GM12864 (cell line): ENCODE results near the gene ERMAP.

Source experiments
- DNase-seq: peaks from one replicate; pipeline ENCODE4 v3.0.0-alpha.2; 2011; ENCODE audit warnings: low read depth
- H3K4me3 ChIP-seq: 2 replicates; pipeline ENCODE4 v1.5.1; 2011; ENCODE audit warnings: mild to moderate bottlenecking, low read depth, low read length, control low read depth
- CTCF ChIP-seq: IDR thresholded peaks from 2 replicates; pipeline ENCODE4 v1.5.1; 2011; ENCODE audit warnings: low read depth, mild to moderate bottlenecking, moderate library complexity, low read length, control low read depth, inconsistent platforms; ENCODE audit errors: missing control alignments

Gene ERMAP

GRCh38 chr1:42833981-42834380 is 17.1 kb downstream of the ERMAP start:
- no peak overlapping the region for H3K4me3 ChIP-seq
- no peak for DNase-seq
- TF ChIP-seq CTCF: no peak

GRCh38 chr1:42834803-42835202 is 17.9 kb downstream of the ERMAP start:
- DNase-seq: no peak
- no peak for TF ChIP-seq CTCF
- H3K4me3 ChIP-seq: no peak overlapping the region

- no peak overlapping the region for H3K4me3 ChIP-seq
- no peak for DNase-seq
- no peak for TF ChIP-seq CTCF
These were observed 18.5 kb downstream of the ERMAP start for GRCh38 chr1:42835422-42835821.

GRCh38 chr1:42837709-42838108 is 20.8 kb downstream of the ERMAP start:
- no peak for TF ChIP-seq CTCF
- H3K4me3 ChIP-seq: no peak overlapping the region
- DNase-seq: no peak

- H3K4me3 ChIP-seq: no peak overlapping the region
- no peak for DNase-seq
- no peak for TF ChIP-seq CTCF
These were observed 21.7 kb downstream of the ERMAP start for GRCh38 chr1:42838482-42839190.

- H3K4me3 ChIP-seq: no peak overlapping the region
- DNase-seq: no peak
- TF ChIP-seq CTCF: no peak
These were observed 24.1 kb downstream of the ERMAP start for GRCh38 chr1:42841010-42841409.
